GM23248 (cell line): ENCODE measurements around the gene KCNG4. TPM values are rescaled to one million over a fixed set of nuclear protein-coding genes. Genes with fewer than 3 reads are reported as not detected.

Source experiments
- DNase-seq: peaks from one replicate; pipeline ENCODE4 v3.0.0-alpha.2; 2015
- H2AFZ ChIP-seq: fragments of 200-600 bp; sonication (generic); 2 replicates; pipeline ENCODE4 v1.6.1; 2016; ENCODE audit warnings: antibody characterized with exemption
- H3F3A ChIP-seq: fragments of 200-600 bp; sonication (generic); 2 replicates; pipeline ENCODE4 v1.6.1; 2016; ENCODE audit warnings: mild to moderate bottlenecking, antibody characterized with exemption, mixed run types; ENCODE audit not compliant: insufficient read depth
- H3K27ac ChIP-seq: fragments of 200-600 bp; sonication (generic); 2 replicates; pipeline ENCODE4 v1.5.1; 2016; ENCODE audit warnings: mild to moderate bottlenecking
- H3K27me3 ChIP-seq: fragments of 200-600 bp; sonication (generic); replicated peaks from 2 replicates; pipeline ENCODE4 v1.6.1; 2016; ENCODE audit warnings: mild to moderate bottlenecking; ENCODE audit not compliant: insufficient read depth
- H3K36me3 ChIP-seq: fragments of 200-600 bp; sonication (generic); 2 replicates; pipeline ENCODE4 v1.6.1; 2016; ENCODE audit warnings: low read depth, mild to moderate bottlenecking
- H3K4me1 ChIP-seq: fragments of 200-600 bp; sonication (generic); 2 replicates; pipeline ENCODE4 v1.6.1; 2016; ENCODE audit warnings: mild to moderate bottlenecking; ENCODE audit not compliant: insufficient read depth
- H3K4me2 ChIP-seq: fragments of 200-600 bp; sonication (generic); one replicate; pipeline ENCODE4 v1.6.1; 2016; ENCODE audit warnings: mild to moderate bottlenecking; ENCODE audit not compliant: unreplicated experiment
- H3K4me3 ChIP-seq: fragments of 200-600 bp; sonication (generic); 2 replicates; pipeline ENCODE4 v1.5.1; 2016; ENCODE audit warnings: mild to moderate bottlenecking
- H3K79me2 ChIP-seq: fragments of 200-600 bp; sonication (generic); 2 replicates; pipeline ENCODE4 v1.6.1; 2016; ENCODE audit warnings: mild to moderate bottlenecking; ENCODE audit not compliant: insufficient read depth
- H3K9ac ChIP-seq: fragments of 200-600 bp; sonication (generic); 2 replicates; pipeline ENCODE4 v1.6.1; 2016; ENCODE audit warnings: mild to moderate bottlenecking
- H3K9me2 ChIP-seq: fragments of 200-600 bp; sonication (generic); 2 replicates; pipeline ENCODE4 v1.6.1; 2016; ENCODE audit warnings: mixed run types, mild to moderate bottlenecking, moderate library complexity; ENCODE audit not compliant: insufficient read depth
- H3K9me3 ChIP-seq: fragments of 200-600 bp; sonication (generic); one replicate; pipeline ENCODE4 v1.6.1; 2017; ENCODE audit warnings: low read depth
- H4K20me1 ChIP-seq: fragments of 200-600 bp; sonication (generic); 2 replicates; pipeline ENCODE4 v1.6.0; 2016; ENCODE audit not compliant: insufficient read depth
- EZH2 ChIP-seq: fragments of 200-600 bp; sonication (generic); IDR thresholded peaks from 2 replicates; pipeline ENCODE4 v1.6.1; 2018; ENCODE audit warnings: antibody characterized with exemption, mild to moderate bottlenecking; ENCODE audit not compliant: insufficient read depth, poor library complexity, severe bottlenecking
- EZH2phosphoT487 ChIP-seq: fragments of 200-600 bp; sonication (generic); IDR thresholded peaks from 2 replicates; pipeline ENCODE4 v1.6.1; 2018; ENCODE audit warnings: antibody characterized with exemption, moderate library complexity, mild to moderate bottlenecking, low read depth; ENCODE audit not compliant: insufficient read depth
- WGBS, 2 experiments: methylation state at CpG; one replicate each; pipeline ENCODE4 v1.1.6; 2015 to 2017; ENCODE audit warnings: low lambda C conversion rate in 2 of 2, low coverage in 1 of 2; ENCODE audit errors: missing lambda C conversion rate in 2 of 2; 5-methylcytosine and 5-hydroxymethylcytosine counted together
- in situ Hi-C: fragments of 300-500 bp; cut with MboI; formaldehyde crosslinking; loops from 2 replicates; pipeline ENCODE4 v1.15.0; 2020
- polyA plus RNA-seq: library from polyadenylated mRNA; unstranded; fragments of >200 nt; fragmentation: Nextera tagmentation; extraction: Ambion mirVana; gene quantifications from 2 replicates; pipeline ENCODE4 v1.2.1, GENCODE V29; 2016
- total RNA-seq: library from RNA; depleted of rRNA; stranded (reverse); fragments of >200 nt; shearing (Covaris generic); gene quantifications from 2 replicates; pipeline ENCODE4 v1.2.3, GENCODE V29; 2014

Gene KCNG4
- total and polyA plus RNA-seq, 2 experiments from 2014 or later = not detected

DNA sequence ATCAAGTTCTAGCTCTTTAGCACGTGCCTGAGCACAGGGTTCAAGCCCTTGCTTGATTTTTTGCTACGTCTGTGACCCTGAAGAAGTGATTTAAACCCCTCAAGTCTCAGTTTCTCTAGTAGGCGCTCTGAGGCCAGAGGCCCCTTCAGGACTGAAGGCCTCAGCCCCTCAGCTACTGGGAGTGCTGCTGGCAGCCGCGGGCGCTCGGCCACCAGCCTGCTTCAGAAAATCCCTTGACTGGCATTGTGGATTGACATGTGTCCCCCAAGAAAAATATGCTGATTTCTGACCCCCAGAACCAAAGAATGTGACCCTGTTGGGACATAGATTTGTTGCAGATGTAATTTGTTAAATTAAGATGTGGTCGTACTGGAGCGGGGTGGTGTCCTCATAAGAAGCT lies 34.7 kb upstream of the KCNG4 start:
- no peak overlapping the region for H2AFZ ChIP-seq
- no peak overlapping the region for H3K4me3 ChIP-seq
- H3K27ac ChIP-seq = no peak overlapping the region
- WGBS, 2 experiments = 80 to 82% methylated on average over 9 of the region's 9 CpGs
- peaks cover 23% of the 10 kb centered on the region for H3K27me3 ChIP-seq
- no peaks in the 10 kb centered on the region for H3K9me3 ChIP-seq
- in situ Hi-C loops = no loop called here
- no peak for DNase-seq
- no peaks in the 10 kb centered on the region for H3K9me2 ChIP-seq
- no peak overlapping the region for H3K4me2 ChIP-seq
- H4K20me1 ChIP-seq = no peaks in the 10 kb centered on the region
- TF ChIP-seq EZH2phosphoT487 (no peak), EZH2 (no peak)
- no peaks in the 10 kb centered on the region for H3K36me3 ChIP-seq
- H3K9ac ChIP-seq = no peak overlapping the region
- no peaks in the 10 kb centered on the region for H3K4me1 ChIP-seq
- H3K79me2 ChIP-seq = no peaks in the 10 kb centered on the region
- H3F3A ChIP-seq = no peaks in the 10 kb centered on the region

DNA sequence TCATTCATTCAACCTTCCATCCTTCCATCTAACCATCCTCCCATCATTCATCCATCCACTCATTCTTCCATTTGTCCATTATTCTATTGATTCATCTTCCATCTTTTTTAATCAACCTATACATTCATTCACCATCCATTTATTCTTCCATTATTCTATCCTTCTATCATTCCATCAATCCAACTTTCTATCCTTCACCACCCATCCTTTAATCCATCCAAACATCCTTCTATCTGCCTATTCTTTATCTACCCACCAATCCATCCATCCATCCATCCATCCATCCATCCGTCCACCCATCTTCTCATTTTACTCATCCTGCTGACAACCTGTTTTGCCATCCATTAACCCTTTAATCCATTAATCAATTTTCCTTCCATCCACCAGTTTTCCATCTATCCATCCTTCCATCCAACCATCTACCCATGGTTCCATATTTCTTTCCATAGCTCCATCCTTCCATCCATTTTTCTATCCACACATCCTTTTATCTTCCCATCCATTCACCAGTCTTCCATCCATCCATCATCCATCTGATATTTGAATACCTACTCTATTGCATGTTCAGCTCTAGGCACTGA lies 33.0 kb upstream of the KCNG4 start:
- TF ChIP-seq EZH2phosphoT487 = no peak
- TF ChIP-seq EZH2 = no peak
- H3K4me2 ChIP-seq = no peak overlapping the region
- H3K9me3 ChIP-seq = no peaks in the 10 kb centered on the region
- H2AFZ ChIP-seq = no peak overlapping the region
- H3K9ac ChIP-seq = no peak overlapping the region
- H3F3A ChIP-seq = no peaks in the 10 kb centered on the region
- H3K4me3 ChIP-seq = no peak overlapping the region
- 0% methylated on average over 1 of the region's 1 CpG for WGBS, 2 experiments
- no peaks in the 10 kb centered on the region for H3K9me2 ChIP-seq
- no peak for DNase-seq
- no peak overlapping the region for H3K27ac ChIP-seq
- no peaks in the 10 kb centered on the region for H4K20me1 ChIP-seq
- in situ Hi-C loops = no loop called here
- H3K36me3 ChIP-seq = no peaks in the 10 kb centered on the region
- H3K4me1 ChIP-seq = no peaks in the 10 kb centered on the region
- H3K27me3 ChIP-seq = peaks cover 38% of the 10 kb centered on the region
- H3K79me2 ChIP-seq = no peaks in the 10 kb centered on the region

DNA sequence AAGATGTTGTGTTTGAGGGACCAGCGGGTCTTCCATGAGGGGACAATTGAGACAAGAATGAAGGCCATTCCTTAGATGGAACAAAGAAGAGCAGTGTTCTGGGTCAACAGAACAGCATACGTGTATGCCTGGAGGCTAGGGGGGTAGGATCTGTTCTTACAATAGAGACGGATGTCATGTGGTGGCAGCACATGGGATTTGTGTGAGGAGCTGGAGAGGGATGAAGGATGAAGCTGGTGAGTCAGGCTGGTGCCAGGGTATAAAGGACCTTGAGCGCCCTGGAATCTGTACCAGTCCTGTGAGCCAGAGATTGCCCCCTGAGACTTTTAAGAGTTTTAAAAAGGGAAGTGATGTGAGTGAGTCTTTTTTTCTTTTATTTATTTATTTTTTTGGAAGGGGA lies 32.1 kb upstream of the KCNG4 start:
- H3K4me2 ChIP-seq = no peak overlapping the region
- H3K9me3 ChIP-seq = no peaks in the 10 kb centered on the region
- H3K27me3 ChIP-seq = peaks cover 39% of the 10 kb centered on the region
- in situ Hi-C loops = no loop called here
- no peak for DNase-seq
- no peak overlapping the region for H3K4me3 ChIP-seq
- H3F3A ChIP-seq = no peaks in the 10 kb centered on the region
- no peak overlapping the region for H2AFZ ChIP-seq
- WGBS, 2 experiments = 48 to 49% methylated on average over 4 of the region's 4 CpGs
- TF ChIP-seq EZH2phosphoT487 (no peak), EZH2 (no peak)
- H3K4me1 ChIP-seq = no peaks in the 10 kb centered on the region
- no peaks in the 10 kb centered on the region for H3K36me3 ChIP-seq
- H3K79me2 ChIP-seq = no peaks in the 10 kb centered on the region
- no peak overlapping the region for H3K9ac ChIP-seq
- H3K27ac ChIP-seq = no peak overlapping the region
- no peaks in the 10 kb centered on the region for H3K9me2 ChIP-seq
- H4K20me1 ChIP-seq = no peaks in the 10 kb centered on the region

DNA sequence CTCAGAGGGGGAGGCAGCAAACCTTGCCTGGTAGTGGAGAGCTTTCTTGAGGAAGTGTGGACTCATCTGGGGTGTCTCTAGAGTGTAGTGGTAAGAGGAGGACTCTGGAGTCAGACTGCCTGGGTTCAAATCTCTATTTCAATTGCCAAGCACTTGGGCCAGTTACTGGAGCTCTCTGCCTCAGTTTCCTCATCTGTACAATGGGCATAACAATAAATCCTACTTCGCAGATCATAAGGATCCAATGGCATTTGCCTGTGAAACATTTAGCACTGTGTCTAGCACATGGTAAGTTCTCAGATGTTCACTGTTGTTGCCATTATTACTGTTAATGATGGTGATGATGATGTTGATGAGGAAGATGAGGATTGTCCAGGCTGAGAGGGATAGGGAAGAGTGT lies 31.2 kb upstream of the KCNG4 start:
- H3K27me3 ChIP-seq = peaks cover 39% of the 10 kb centered on the region
- H3K4me1 ChIP-seq = no peaks in the 10 kb centered on the region
- 27 to 40% methylated on average over 1 of the region's 1 CpG for WGBS, 2 experiments
- H2AFZ ChIP-seq = no peak overlapping the region
- H3K9me3 ChIP-seq = no peaks in the 10 kb centered on the region
- H3K4me3 ChIP-seq = no peak overlapping the region
- no peak overlapping the region for H3K27ac ChIP-seq
- no peaks in the 10 kb centered on the region for H3F3A ChIP-seq
- no peaks in the 10 kb centered on the region for H3K9me2 ChIP-seq
- no peak overlapping the region for H3K4me2 ChIP-seq
- no peaks in the 10 kb centered on the region for H3K79me2 ChIP-seq
- no peaks in the 10 kb centered on the region for H3K36me3 ChIP-seq
- in situ Hi-C loops = no loop called here
- no peak for DNase-seq
- no peak for TF ChIP-seq EZH2
- H3K9ac ChIP-seq = no peak overlapping the region
- no peaks in the 10 kb centered on the region for H4K20me1 ChIP-seq

DNA sequence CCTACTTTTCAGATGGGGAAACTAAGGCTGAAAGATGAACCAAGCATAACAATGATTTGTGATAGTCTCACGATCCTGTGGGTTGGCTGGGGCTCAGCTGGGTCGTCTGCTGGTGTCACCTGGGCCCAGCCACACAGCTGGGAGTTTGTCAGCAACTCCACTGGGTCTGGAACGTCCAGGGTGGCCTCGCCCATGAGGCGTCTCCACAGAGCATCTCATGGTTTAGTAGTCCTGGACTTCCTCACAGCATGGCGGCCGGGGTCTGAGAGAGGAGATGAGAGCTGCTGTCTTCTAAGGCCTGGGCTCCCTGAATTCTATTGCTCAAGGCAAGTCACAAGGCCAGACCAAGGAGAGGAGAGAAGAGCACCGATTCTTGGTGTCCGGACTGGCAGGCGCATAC lies 30.7 kb upstream of the KCNG4 start:
- DNase-seq = no peak
- H3K9me2 ChIP-seq = no peaks in the 10 kb centered on the region
- H3K4me2 ChIP-seq = no peak overlapping the region
- no peaks in the 10 kb centered on the region for H3K79me2 ChIP-seq
- no peaks in the 10 kb centered on the region for H3K9me3 ChIP-seq
- H3K9ac ChIP-seq = no peak overlapping the region
- in situ Hi-C loops = no loop called here
- 46 to 54% methylated on average over 10 of the region's 10 CpGs for WGBS, 2 experiments
- H3K36me3 ChIP-seq = no peaks in the 10 kb centered on the region
- H3K4me3 ChIP-seq = no peak overlapping the region
- no peak overlapping the region for H2AFZ ChIP-seq
- H3K4me1 ChIP-seq = no peaks in the 10 kb centered on the region
- TF ChIP-seq EZH2phosphoT487 (no peak), EZH2 (no peak)
- H3K27me3 ChIP-seq = peaks cover 39% of the 10 kb centered on the region
- no peaks in the 10 kb centered on the region for H3F3A ChIP-seq
- H4K20me1 ChIP-seq = no peaks in the 10 kb centered on the region
- H3K27ac ChIP-seq = no peak overlapping the region
